HG02970 (cell line): ENCODE measurements around the gene PPP6R3.
"Not testable (repeated sequence)": the region's sequence is repeated elsewhere in the genome, so short reads cannot be mapped to it uniquely, and the experiment has no call there.

Experiments used
- ATAC-seq: cut with Tn5 transposase; IDR thresholded peaks from one replicate; pipeline ENCODE4 v1.9.1; 2021; ENCODE audit warnings: mild to moderate bottlenecking, moderate library complexity, moderate number of reproducible peaks; ENCODE audit not compliant: unreplicated experiment, low FRiP score

The PPP6R3 gene

GRCh38 chr11:68635172-68635571 lies 174.6 kb downstream of the PPP6R3 start:
- ATAC-seq, result not testable (repeated sequence)

- ATAC-seq, result not testable (repeated sequence)
Observed at GRCh38 chr11:68635883-68636282, 175.3 kb downstream of the PPP6R3 start.

GRCh38 chr11:68639322-68639721 lies 178.8 kb downstream of the PPP6R3 start:
- ATAC-seq, result not testable (repeated sequence)

GRCh38 chr11:68641880-68642279 lies 181.3 kb downstream of the PPP6R3 start:
- no peak for ATAC-seq

- no peak for ATAC-seq
Observed at GRCh38 chr11:68643585-68643984, 183.0 kb downstream of the PPP6R3 start.

- no peak for ATAC-seq
Observed at GRCh38 chr11:68646832-68647231, 186.3 kb downstream of the PPP6R3 start.

- ATAC-seq, result no peak
Observed at GRCh38 chr11:68649851-68650555, 189.5 kb downstream of the PPP6R3 start.

GRCh38 chr11:68650801-68651200 lies 190.2 kb downstream of the PPP6R3 start:
- no peak for ATAC-seq

GRCh38 chr11:68651208-68651984 lies 190.8 kb downstream of the PPP6R3 start:
- ATAC-seq, result no peak

- no peak for ATAC-seq
Observed at GRCh38 chr11:68651985-68652682, 191.6 kb downstream of the PPP6R3 start.

- ATAC-seq, result no peak
Observed at GRCh38 chr11:68652683-68653156, 192.2 kb downstream of the PPP6R3 start.

GRCh38 chr11:68653486-68654430 lies 193.2 kb downstream of the PPP6R3 start:
- ATAC-seq, result no peak

- ATAC-seq, result no peak
Observed at GRCh38 chr11:68654978-68655377, 194.4 kb downstream of the PPP6R3 start.

GRCh38 chr11:68655406-68655805 lies 194.9 kb downstream of the PPP6R3 start:
- ATAC-seq, result no peak

- ATAC-seq, result no peak
Observed at GRCh38 chr11:68655806-68656205, 195.3 kb downstream of the PPP6R3 start.

GRCh38 chr11:68657021-68657780 lies 196.6 kb downstream of the PPP6R3 start:
- ATAC-seq, result no peak

GRCh38 chr11:68658097-68658496 lies 197.5 kb downstream of the PPP6R3 start:
- no peak for ATAC-seq

GRCh38 chr11:68658661-68659060 lies 198.1 kb downstream of the PPP6R3 start:
- ATAC-seq, result no peak
